Breast epithelium (tissue), 3 donors: ENCODE measurements around the gene ALMS1.

ENCODE experiments used
- POLR2A ChIP-seq: fragments of 450-650 bp; IDR thresholded peaks from one replicate; pipeline ENCODE4 v1.6.1; 2016; ENCODE audit warnings: antibody characterized with exemption, mild to moderate bottlenecking, moderate library complexity
- POLR2AphosphoS5 ChIP-seq, 3 donors: sonication (generic); formaldehyde crosslinking; IDR thresholded peaks; one replicate each; pipeline ENCODE4 v1.6.1; 2017; ENCODE audit warnings: antibody characterized with exemption in 3 of 3

DNA sequence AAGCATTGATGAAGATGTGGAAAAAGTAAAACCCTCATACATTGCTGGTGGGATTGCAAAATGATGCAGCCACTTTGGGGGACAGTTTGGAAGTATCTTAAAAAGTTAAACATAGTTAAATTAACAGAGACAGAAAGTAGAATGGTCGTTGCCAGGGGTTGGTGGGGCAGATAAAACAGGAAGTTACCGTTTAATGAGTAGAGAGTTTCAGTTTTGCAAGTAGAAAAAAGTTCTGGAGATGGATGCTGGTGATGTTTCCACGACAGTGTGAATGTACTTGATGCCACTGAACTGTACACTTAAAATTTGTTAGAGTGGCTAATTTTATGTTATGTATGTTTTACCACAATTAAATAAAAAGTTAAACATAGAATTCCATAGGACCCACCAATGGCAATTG is 47.8 kb upstream of the ALMS1 start:
- TF ChIP-seq POLR2A: no peak
- TF ChIP-seq POLR2AphosphoS5 (IDR thresholded peaks at IDR 0.05): no peak
